ENCODE measurements around the gene CDS1. TPM values are rescaled to one million over a fixed set of nuclear protein-coding genes. Genes with fewer than 3 reads are reported as not detected.

CDS1 gene
- total RNA-seq, 1 experiment from 2014 or later, result 1.7 TPM

GRCh38 chr4:84632092-84632491 is 49.2 kb downstream of the CDS1 start:
- Histone ChIP-seq H3K27me3 (replicated peaks; ENCODE audit: insufficient read depth, low read depth, low read length, poor library complexity) (no peaks in the 10 kb centered on the region), H3K4me3 (ENCODE audit: low read depth, low read length, poor library complexity, severe bottlenecking) (no peak overlapping the region), H3K27ac (ENCODE audit: low read depth, low read length, poor library complexity, severe bottlenecking) (no peak overlapping the region), H3K36me3 (ENCODE audit: insufficient read depth, low read length, poor library complexity, severe bottlenecking) (no peaks in the 10 kb centered on the region), H3K9me3 (ENCODE audit: low read depth, low read length, poor library complexity, severe bottlenecking) (no peaks in the 10 kb centered on the region), H3K4me1 (ENCODE audit: insufficient read depth, low read length, poor library complexity, severe bottlenecking) (no peaks in the 10 kb centered on the region)
- ChIA-PET POLR2A (ENCODE audit: low non-redundant PET) (no interaction called here), CTCF (no interaction called here)
- DNase-seq (ENCODE audit: low spot score), result no peak
- TF ChIP-seq EZH2 (IDR thresholded peaks at IDR 0.05; ENCODE audit: borderline replicate concordance, low read depth, low read length, poor library complexity, severe bottlenecking), result no peak
- TF ChIP-seq CTCF (conservative IDR thresholded peaks at IDR 0.05; ENCODE audit: low read depth, low read length), result no peak
- BruUV-seq (replicated peaks), result no TSS peak
- intact Hi-C loops (cut with micrococcal nuclease; ENCODE audit: unreplicated experiment), result no loop called here

- Histone ChIP-seq H3K4me3 (ENCODE audit: low read depth, low read length, poor library complexity, severe bottlenecking) (no peak overlapping the region), H3K4me1 (ENCODE audit: insufficient read depth, low read length, poor library complexity, severe bottlenecking) (no peaks in the 10 kb centered on the region), H3K36me3 (ENCODE audit: insufficient read depth, low read length, poor library complexity, severe bottlenecking) (no peaks in the 10 kb centered on the region), H3K27ac (ENCODE audit: low read depth, low read length, poor library complexity, severe bottlenecking) (no peak overlapping the region), H3K27me3 (replicated peaks; ENCODE audit: insufficient read depth, low read depth, low read length, poor library complexity) (no peaks in the 10 kb centered on the region), H3K9me3 (ENCODE audit: low read depth, low read length, poor library complexity, severe bottlenecking) (no peaks in the 10 kb centered on the region)
- intact Hi-C loops (cut with micrococcal nuclease; ENCODE audit: unreplicated experiment), result no loop called here
- no peak for DNase-seq (ENCODE audit: low spot score)
- no TSS peak for BruUV-seq (replicated peaks)
- ChIA-PET CTCF (no interaction called here), POLR2A (ENCODE audit: low non-redundant PET) (no interaction called here)
- no peak for TF ChIP-seq CTCF (conservative IDR thresholded peaks at IDR 0.05; ENCODE audit: low read depth, low read length)
Observed at GRCh38 chr4:84634961-84635360, 52.0 kb downstream of the CDS1 start.

- Histone ChIP-seq H3K4me3 (ENCODE audit: low read depth, low read length, poor library complexity, severe bottlenecking) (no peak overlapping the region), H3K27me3 (replicated peaks; ENCODE audit: insufficient read depth, low read depth, low read length, poor library complexity) (no peaks in the 10 kb centered on the region), H3K9me3 (ENCODE audit: low read depth, low read length, poor library complexity, severe bottlenecking) (no peaks in the 10 kb centered on the region), H3K27ac (ENCODE audit: low read depth, low read length, poor library complexity, severe bottlenecking) (no peak overlapping the region), H3K4me1 (ENCODE audit: insufficient read depth, low read length, poor library complexity, severe bottlenecking) (no peaks in the 10 kb centered on the region), H3K36me3 (ENCODE audit: insufficient read depth, low read length, poor library complexity, severe bottlenecking) (no peaks in the 10 kb centered on the region)
- ChIA-PET POLR2A (ENCODE audit: low non-redundant PET) (no interaction called here), CTCF (no interaction called here)
- BruUV-seq (replicated peaks), result no TSS peak
- DNase-seq (ENCODE audit: low spot score), result no peak
- no peak for TF ChIP-seq EZH2 (IDR thresholded peaks at IDR 0.05; ENCODE audit: borderline replicate concordance, low read depth, low read length, poor library complexity, severe bottlenecking)
- no peak for TF ChIP-seq CTCF (conservative IDR thresholded peaks at IDR 0.05; ENCODE audit: low read depth, low read length)
- intact Hi-C loops (cut with micrococcal nuclease; ENCODE audit: unreplicated experiment), result no loop called here
Observed at GRCh38 chr4:84638092-84638491, 55.2 kb downstream of the CDS1 start.
